Gastroesophageal sphincter (tissue), 3 donors: ENCODE data around the gene GGCT.

Source experiments
- EP300 ChIP-seq: sonication (generic); formaldehyde crosslinking; IDR thresholded peaks from one replicate; pipeline ENCODE4 v1.6.1; 2017; ENCODE audit warnings: antibody characterized with exemption, mild to moderate bottlenecking
- POLR2A ChIP-seq, 2 donors: fragments of 450-650 bp; IDR thresholded peaks; one replicate each; pipeline ENCODE4 v1.6.1; 2017; ENCODE audit warnings: antibody characterized with exemption in 2 of 2, mild to moderate bottlenecking in 2 of 2, moderate library complexity in 1 of 2
- TF ChIP-seq, protein P1 (sequence below), 4 experiments: fragments of 200-600 bp in 2 of 4; fragments of 450-650 bp in 2 of 4; sonication (generic) in 1 of 4; IDR thresholded peaks; one replicate each; pipeline ENCODE4 v1.5.1; 2017 to 2019; ENCODE audit warnings: antibody characterized with exemption in 4 of 4, mild to moderate bottlenecking in 2 of 4, moderate library complexity in 2 of 4

DNA sequence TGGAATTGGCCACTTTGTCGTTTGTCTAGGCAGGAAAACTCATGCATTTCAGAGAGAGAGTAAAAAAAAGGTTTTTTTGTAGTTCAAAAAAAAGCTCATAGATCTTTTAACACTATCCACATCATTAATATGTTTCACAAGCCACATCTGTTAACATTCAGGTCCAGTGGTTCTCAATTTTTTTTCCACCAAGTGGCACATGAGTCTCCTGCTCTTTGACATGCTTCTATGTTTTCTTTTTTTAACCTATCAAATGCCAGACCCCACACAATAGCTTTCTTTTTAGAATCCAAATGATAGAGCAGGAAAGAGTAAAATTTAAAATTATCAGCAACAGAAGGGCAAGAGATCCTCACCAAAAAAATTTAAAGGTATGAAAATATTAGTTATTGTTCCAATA lies 46.3 kb downstream of the GGCT start:
- TF ChIP-seq, protein P1, sequence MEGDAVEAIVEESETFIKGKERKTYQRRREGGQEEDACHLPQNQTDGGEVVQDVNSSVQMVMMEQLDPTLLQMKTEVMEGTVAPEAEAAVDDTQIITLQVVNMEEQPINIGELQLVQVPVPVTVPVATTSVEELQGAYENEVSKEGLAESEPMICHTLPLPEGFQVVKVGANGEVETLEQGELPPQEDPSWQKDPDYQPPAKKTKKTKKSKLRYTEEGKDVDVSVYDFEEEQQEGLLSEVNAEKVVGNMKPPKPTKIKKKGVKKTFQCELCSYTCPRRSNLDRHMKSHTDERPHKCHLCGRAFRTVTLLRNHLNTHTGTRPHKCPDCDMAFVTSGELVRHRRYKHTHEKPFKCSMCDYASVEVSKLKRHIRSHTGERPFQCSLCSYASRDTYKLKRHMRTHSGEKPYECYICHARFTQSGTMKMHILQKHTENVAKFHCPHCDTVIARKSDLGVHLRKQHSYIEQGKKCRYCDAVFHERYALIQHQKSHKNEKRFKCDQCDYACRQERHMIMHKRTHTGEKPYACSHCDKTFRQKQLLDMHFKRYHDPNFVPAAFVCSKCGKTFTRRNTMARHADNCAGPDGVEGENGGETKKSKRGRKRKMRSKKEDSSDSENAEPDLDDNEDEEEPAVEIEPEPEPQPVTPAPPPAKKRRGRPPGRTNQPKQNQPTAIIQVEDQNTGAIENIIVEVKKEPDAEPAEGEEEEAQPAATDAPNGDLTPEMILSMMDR (IDR thresholded peaks at IDR 0.05): no peak
- TF ChIP-seq EP300 (no peak), POLR2A (IDR thresholded peaks at IDR 0.05) (no peak)
